Fibroblast of the conjunctiva (primary cell): ENCODE results near the gene TP53TG3B.
"Not testable (repeated sequence)": the region's sequence is repeated elsewhere in the genome, so short reads cannot be mapped to it uniquely, and the experiment has no call there.

Experiments
- DNase-seq: peaks from one replicate; pipeline ENCODE4 v3.0.0-alpha.2; 2010; ENCODE audit warnings: low read depth

Gene TP53TG3B, protein sequence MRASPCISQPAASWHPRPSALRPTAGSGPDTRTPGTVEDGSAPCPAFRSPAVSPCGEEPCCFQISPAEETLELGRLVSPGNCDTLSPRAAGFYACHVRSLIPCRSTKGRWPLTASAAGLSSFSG

DNA sequence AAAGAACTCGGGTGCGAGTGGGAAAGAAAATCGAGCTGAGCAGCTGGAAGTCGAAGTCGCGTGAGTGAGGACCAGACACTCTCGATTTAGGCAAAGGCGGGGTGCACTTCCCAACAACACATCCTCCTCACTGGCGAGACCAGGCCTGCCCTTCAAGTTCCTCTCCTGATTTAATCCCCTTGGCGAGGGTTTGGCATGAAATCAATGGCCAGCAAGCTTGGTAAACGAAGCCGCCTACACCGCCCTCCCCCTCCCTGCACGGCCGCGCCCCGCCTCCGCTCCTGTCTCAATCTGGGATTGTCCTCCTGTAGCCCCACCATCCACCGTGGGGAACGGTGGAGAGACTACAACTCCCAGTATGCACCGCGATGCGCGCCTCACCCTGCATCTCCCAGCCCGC, at the start of gene TP53TG3B:
TSS of gene TP53TG3B (plus strand) at position 301 of the 400 bp plus-strand sequence. CDS start at position 369, 68 bp downstream.
- DNase-seq: not testable (repeated sequence)

DNA sequence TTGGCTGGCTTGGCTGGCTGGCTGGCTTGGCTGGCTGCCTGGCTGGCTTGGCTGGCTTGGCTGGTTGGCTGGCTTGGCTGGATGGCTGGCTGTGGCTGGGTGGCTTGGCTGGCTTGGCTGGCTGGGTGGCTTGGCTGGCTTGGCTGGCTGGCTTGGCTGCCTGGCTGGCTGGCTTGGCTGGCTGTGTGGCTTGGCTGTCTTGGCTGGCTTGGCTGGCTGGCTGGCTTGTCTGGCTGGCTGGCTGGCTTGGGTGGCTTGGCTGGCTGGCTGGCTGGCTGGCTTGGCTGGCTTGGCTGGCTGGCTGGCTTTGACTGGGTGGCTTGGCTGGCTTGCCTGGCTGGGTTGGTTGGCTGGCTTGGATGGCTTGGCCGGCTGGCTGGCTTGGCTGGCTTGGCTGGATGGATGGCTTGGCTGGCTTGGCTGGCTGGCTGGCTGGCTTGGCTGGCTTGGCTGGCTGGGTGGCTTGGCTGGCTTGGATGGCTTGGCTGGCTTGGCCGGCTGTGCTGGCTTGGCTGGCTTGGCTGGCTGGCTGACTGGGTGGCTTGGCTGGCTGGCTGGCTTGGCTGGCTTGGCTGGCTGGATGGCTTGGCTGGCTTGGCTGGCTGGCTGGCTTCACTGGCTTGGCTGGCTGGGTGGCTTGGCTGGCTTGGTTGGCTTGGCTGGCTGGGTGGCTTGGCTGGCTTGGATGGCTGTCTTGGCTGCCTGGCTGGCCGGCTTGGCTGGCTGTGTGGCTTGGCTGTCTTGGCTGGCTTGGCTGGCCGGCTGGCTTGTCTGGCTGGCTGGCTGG, 24.2 kb upstream of the TP53TG3B start:
- DNase-seq: not testable (repeated sequence)

GRCh38 chr16:33337627-33338542, 22.8 kb upstream of the TP53TG3B start:
- not testable (repeated sequence) for DNase-seq

DNA sequence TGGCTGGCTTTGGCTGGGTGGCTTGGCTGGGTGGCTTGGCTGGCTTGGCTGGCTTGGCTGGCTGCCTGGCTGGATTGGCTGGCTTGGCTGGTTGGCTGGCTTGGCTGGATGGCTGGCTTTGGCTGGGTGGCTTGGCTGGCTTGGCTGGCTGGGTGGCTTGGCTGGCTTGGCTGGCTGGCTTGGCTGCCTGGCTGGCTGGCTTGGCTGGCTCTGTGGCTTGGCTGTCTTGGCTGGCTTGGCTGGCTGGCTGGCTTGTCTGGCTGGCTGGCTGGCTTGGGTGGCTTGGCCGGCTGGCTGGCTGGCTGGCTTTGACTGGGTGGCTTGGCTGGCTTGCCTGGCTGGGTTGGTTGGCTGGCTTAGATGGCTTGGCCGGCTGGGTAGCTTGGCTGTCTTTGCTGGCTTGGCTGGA, 22.1 kb upstream of the TP53TG3B start:
- not testable (repeated sequence) for DNase-seq

- DNase-seq: not testable (repeated sequence)
Observed at GRCh38 chr16:33339093-33340061, 21.3 kb upstream of the TP53TG3B start.
